A673 (cell line): Measurements from ENCODE around the gene BANK1. TPM values are rescaled to one million over a fixed set of nuclear protein-coding genes. Genes with fewer than 3 reads are reported as not detected.

Source experiments
- BruUV-seq: library from RNA; stranded (reverse); fragments of 400-500 nt; replicated peaks from 2 replicates; lab custom pipeline; 2021; lab: Mats Ljungman, UMichigan
- CTCF ChIA-PET: fragments of 300-600 bp; sonication (Branson Sonifier 250); formaldehyde crosslinking; loops from one replicate; lab custom pipeline; 2022; ENCODE audit warnings: antibody characterized with exemption; lab: Charles Lee
- POLR2A ChIA-PET: fragments of 300-600 bp; sonication (Branson Sonifier 250); formaldehyde crosslinking; loops from one replicate; lab custom pipeline; 2022; ENCODE audit warnings: antibody characterized with exemption; ENCODE audit not compliant: low non-redundant PET; lab: Charles Lee
- DNase-seq: peaks from one replicate; pipeline ENCODE4 v3.0.0-alpha.2; 2015; ENCODE audit warnings: low spot score
- H3K27ac ChIP-seq: fragments of 200-600 bp; sonication (generic); 2 replicates; pipeline ENCODE4 v1.5.1; 2016; ENCODE audit warnings: mixed run types, low read depth, mild to moderate bottlenecking, mixed read lengths, antibody characterized with exemption, low read length; ENCODE audit not compliant: poor library complexity, severe bottlenecking
- H3K27me3 ChIP-seq: fragments of 200-600 bp; sonication (generic); replicated peaks from 2 replicates; pipeline ENCODE4 v1.6.1; 2017; ENCODE audit warnings: mixed run types, low read depth, mild to moderate bottlenecking, mixed read lengths, antibody characterized with exemption, low read length; ENCODE audit not compliant: insufficient read depth, poor library complexity
- H3K36me3 ChIP-seq: fragments of 200-600 bp; sonication (generic); 2 replicates; pipeline ENCODE4 v1.6.1; 2016; ENCODE audit warnings: mixed run types, mild to moderate bottlenecking, mixed read lengths, antibody characterized with exemption, low read length; ENCODE audit not compliant: insufficient read depth, poor library complexity, severe bottlenecking
- H3K4me1 ChIP-seq: fragments of 200-600 bp; sonication (generic); 2 replicates; pipeline ENCODE4 v1.6.1; 2017; ENCODE audit warnings: mixed run types, mild to moderate bottlenecking, mixed read lengths, antibody characterized with exemption, low read length; ENCODE audit not compliant: insufficient read depth, poor library complexity, severe bottlenecking
- H3K4me3 ChIP-seq: fragments of 200-600 bp; sonication (generic); 2 replicates; pipeline ENCODE4 v1.5.1; 2016; ENCODE audit warnings: low read depth, mixed run types, mild to moderate bottlenecking, mixed read lengths, low read length; ENCODE audit not compliant: poor library complexity, severe bottlenecking
- H3K9me3 ChIP-seq: fragments of 200-600 bp; sonication (generic); 2 replicates; pipeline ENCODE4 v1.6.1; 2016; ENCODE audit warnings: mixed run types, low read depth, mild to moderate bottlenecking, mixed read lengths, antibody characterized with exemption, low read length; ENCODE audit not compliant: poor library complexity, severe bottlenecking
- CTCF ChIP-seq: fragments of 300-800, 200-600 bp; sonication (generic); conservative IDR thresholded peaks from 2 replicates; pipeline ENCODE4 v1.5.1; 2017; ENCODE audit warnings: low read depth, mild to moderate bottlenecking, antibody characterized with exemption, low read length, moderate library complexity, mixed read lengths
- EZH2 ChIP-seq: fragments of 200-600 bp; sonication (generic); IDR thresholded peaks from 2 replicates; pipeline ENCODE4 v1.6.1; 2017; ENCODE audit warnings: borderline replicate concordance, low read depth, mild to moderate bottlenecking, mixed read lengths, antibody characterized with exemption, low read length; ENCODE audit not compliant: poor library complexity, severe bottlenecking
- intact Hi-C: fragments of 100-400 bp; cut with micrococcal nuclease; formaldehyde crosslinking; loops from one replicate; pipeline ENCODE4 v1.10.0; 2022; ENCODE audit not compliant: unreplicated experiment
- total RNA-seq: library from RNA; stranded (reverse); gene quantifications from 2 replicates; pipeline ENCODE4 v1.2.3, GENCODE V29; 2021

The BANK1 gene
- total RNA-seq, 1 experiment from 2014 or later: not detected

- no peak overlapping the region for H3K4me3 ChIP-seq
- H3K4me1 ChIP-seq: no peaks in the 10 kb centered on the region
- TF ChIP-seq EZH2: no peak
- TF ChIP-seq CTCF: no peak
- H3K27me3 ChIP-seq: no peaks in the 10 kb centered on the region
- POLR2A ChIA-PET: no interaction called here
- no TSS peak for BruUV-seq
- no peaks in the 10 kb centered on the region for H3K36me3 ChIP-seq
- CTCF ChIA-PET: no interaction called here
- H3K27ac ChIP-seq: no peak overlapping the region
- intact Hi-C loops: no loop called here
- DNase-seq: no peak
- H3K9me3 ChIP-seq: no peaks in the 10 kb centered on the region
Measured at GRCh38 chr4:101911616-101912015, 121.1 kb downstream of the BANK1 start.

GRCh38 chr4:101914761-101915160, 124.2 kb downstream of the BANK1 start:
- Histone ChIP-seq H3K4me3 (no peak overlapping the region), H3K27me3 (no peaks in the 10 kb centered on the region), H3K36me3 (no peaks in the 10 kb centered on the region), H3K4me1 (no peaks in the 10 kb centered on the region), H3K27ac (no peak overlapping the region), H3K9me3 (no peaks in the 10 kb centered on the region)
- intact Hi-C loops: no loop called here
- BruUV-seq: no TSS peak
- ChIA-PET POLR2A (no interaction called here), CTCF (no interaction called here)
- no peak for DNase-seq
- TF ChIP-seq CTCF (no peak), EZH2 (no peak)

- Histone ChIP-seq H3K27me3 (no peaks in the 10 kb centered on the region), H3K4me1 (no peaks in the 10 kb centered on the region), H3K36me3 (no peaks in the 10 kb centered on the region), H3K27ac (no peak overlapping the region), H3K4me3 (no peak overlapping the region), H3K9me3 (no peaks in the 10 kb centered on the region)
- DNase-seq: no peak
- ChIA-PET POLR2A (no interaction called here), CTCF (no interaction called here)
- BruUV-seq: no TSS peak
- intact Hi-C loops: no loop called here
- no peak for TF ChIP-seq EZH2
- TF ChIP-seq CTCF: no peak
Measured at GRCh38 chr4:101919373-101919977, 128.9 kb downstream of the BANK1 start.
